Liver (tissue), 9 donors: ENCODE data around the gene SOX5. TPM values are rescaled to one million over a fixed set of nuclear protein-coding genes. Genes with fewer than 3 reads are reported as not detected.

Source experiments
- DNase-seq: peaks from one replicate; pipeline ENCODE4 v3.0.0-alpha.2; 2017; ENCODE audit warnings: low spot score
- H3K27ac ChIP-seq, 2 donors: one replicate each; pipeline ENCODE4 v1.7.0; 2013; ENCODE audit warnings: inconsistent platforms in 2 of 2, low read length in 2 of 2, control low read depth in 1 of 2, low read depth in 1 of 2, mild to moderate bottlenecking in 1 of 2
- H3K27me3 ChIP-seq, 4 donors: one replicate each; pipeline versions ENCODE4 v1.6.1 to v1.7.0; 2013; ENCODE audit warnings: low read length in 3 of 4, inconsistent platforms in 1 of 4, mild to moderate bottlenecking in 1 of 4, moderate library complexity in 1 of 4; ENCODE audit not compliant: control insufficient read depth in 4 of 4, insufficient read depth in 4 of 4
- H3K36me3 ChIP-seq, 4 donors: one replicate each; pipeline versions ENCODE4 v1.6.1 to v1.7.0; 2013; ENCODE audit warnings: low read length in 3 of 4, mild to moderate bottlenecking in 3 of 4, low read depth in 1 of 4, moderate library complexity in 1 of 4; ENCODE audit not compliant: control insufficient read depth in 4 of 4, insufficient read depth in 3 of 4
- H3K4me1 ChIP-seq, 4 donors: one replicate each; pipeline versions ENCODE4 v1.6.1 to v1.7.0; 2013; ENCODE audit warnings: low read length in 3 of 4, mild to moderate bottlenecking in 3 of 4, moderate library complexity in 1 of 4; ENCODE audit not compliant: control insufficient read depth in 4 of 4, insufficient read depth in 4 of 4
- H3K4me3 ChIP-seq, 3 donors: one replicate each; pipeline versions ENCODE4 v1.6.1 to v1.7.0; 2013; ENCODE audit warnings: low read length in 3 of 3, control low read depth in 1 of 3, low read depth in 1 of 3, mild to moderate bottlenecking in 1 of 3
- H3K9ac ChIP-seq, 2 donors: one replicate each; pipeline ENCODE4 v1.7.0; 2013; ENCODE audit warnings: low read length in 2 of 2, mild to moderate bottlenecking in 2 of 2, moderate library complexity in 2 of 2, control low read depth in 1 of 2, low read depth in 1 of 2
- H3K9me3 ChIP-seq, 4 donors: one replicate each; pipeline versions ENCODE4 v1.6.1 to v1.7.0; 2013; ENCODE audit warnings: low read length in 3 of 4; ENCODE audit not compliant: control insufficient read depth in 4 of 4
- CTCF ChIP-seq: fragments of 150-350 bp; IDR thresholded peaks from 2 replicates; pipeline ENCODE4 v1.5.1; 2017; ENCODE audit warnings: improper control_type of control experiment, low read depth, low read length; ENCODE audit not compliant: missing input control
- EGR1 ChIP-seq, 2 donors: IDR thresholded peaks; 2 replicates each; pipeline ENCODE4 v1.6.1; 2016 to 2018; ENCODE audit warnings: antibody characterized with exemption in 2 of 2, low read depth in 2 of 2
- FOXA1 ChIP-seq: IDR thresholded peaks from 2 replicates; pipeline ENCODE4 v1.6.1; 2016; ENCODE audit warnings: antibody characterized with exemption
- FOXA2 ChIP-seq: IDR thresholded peaks from 2 replicates; pipeline ENCODE4 v1.6.1; 2016; ENCODE audit warnings: antibody characterized with exemption
- HNF4A ChIP-seq, 2 donors: conservative IDR thresholded peaks; 2 replicates each; pipeline ENCODE4 v1.6.1; 2016; ENCODE audit warnings: antibody characterized with exemption in 2 of 2, mild to moderate bottlenecking in 2 of 2
- HNF4G ChIP-seq: IDR thresholded peaks from 2 replicates; pipeline ENCODE4 v1.6.1; 2016; ENCODE audit warnings: antibody characterized with exemption
- JUND ChIP-seq, 2 donors: IDR thresholded peaks; 2 replicates each; pipeline ENCODE4 v1.6.1; 2016; ENCODE audit warnings: antibody characterized with exemption in 2 of 2
- NR2F2 ChIP-seq: IDR thresholded peaks from 2 replicates; pipeline ENCODE4 v1.6.1; 2016; ENCODE audit warnings: antibody characterized with exemption
- RAD21 ChIP-seq, 2 donors: IDR thresholded peaks; 2 replicates each; pipeline ENCODE4 v1.6.1; 2016; ENCODE audit warnings: antibody characterized with exemption in 2 of 2, mild to moderate bottlenecking in 2 of 2
- REST ChIP-seq: IDR thresholded peaks from 2 replicates; pipeline ENCODE4 v1.6.1; 2016; ENCODE audit warnings: antibody characterized with exemption, mild to moderate bottlenecking
- RXRA ChIP-seq, 2 donors: IDR thresholded peaks; 2 replicates each; pipeline ENCODE4 v1.6.1; 2017 to 2018; ENCODE audit warnings: antibody characterized with exemption in 2 of 2, mild to moderate bottlenecking in 1 of 2
- SP1 ChIP-seq: IDR thresholded peaks from 2 replicates; pipeline ENCODE4 v1.6.1; 2018; ENCODE audit warnings: antibody characterized with exemption, mild to moderate bottlenecking
- TAF1 ChIP-seq: conservative IDR thresholded peaks from 2 replicates; pipeline ENCODE4 v1.6.1; 2016; ENCODE audit warnings: antibody characterized with exemption, mild to moderate bottlenecking
- YY1 ChIP-seq: IDR thresholded peaks from 2 replicates; pipeline ENCODE4 v1.6.1; 2016; ENCODE audit warnings: antibody characterized with exemption, mild to moderate bottlenecking
- WGBS: extraction: QIAGEN DNeasy Blood & Tissue Kit; methylation state at CpG from one replicate; pipeline ENCODE4 v1.1.7; 2013; 5-methylcytosine and 5-hydroxymethylcytosine counted together
- polyA plus RNA-seq, 2 donors: library from polyadenylated mRNA; stranded (reverse) in 1 of 2; unstranded in 1 of 2; fragments of 200-250 nt in 1 of 2; fragments of >200 nt in 1 of 2; fragmentation: Nextera tagmentation in 1 of 2; extraction: Ambion mirVana in 1 of 2; gene quantifications; one replicate each; pipeline versions ENCODE4 v1.2.1 to v1.2.3, GENCODE V29; 2013 to 2015
- total RNA-seq, 2 donors: library from RNA; depleted of rRNA; stranded (reverse); fragments of >200 nt; gene quantifications; one replicate each; pipeline ENCODE4 v1.2.3, GENCODE V29; 2014
- TF ChIP-seq, protein P1 (sequence below): IDR thresholded peaks from 2 replicates; pipeline ENCODE4 v1.6.1; 2016; ENCODE audit warnings: antibody characterized with exemption
- donor health status: healthy.
- donor health status: healthy.
- donor health status: healthy.
- donor health status: healthy.
- donor health status: healthy.

SOX5 gene
- total and polyA plus RNA-seq, 4 donors, result 2.3 to 42.4 (median 12.3) TPM

DNA sequence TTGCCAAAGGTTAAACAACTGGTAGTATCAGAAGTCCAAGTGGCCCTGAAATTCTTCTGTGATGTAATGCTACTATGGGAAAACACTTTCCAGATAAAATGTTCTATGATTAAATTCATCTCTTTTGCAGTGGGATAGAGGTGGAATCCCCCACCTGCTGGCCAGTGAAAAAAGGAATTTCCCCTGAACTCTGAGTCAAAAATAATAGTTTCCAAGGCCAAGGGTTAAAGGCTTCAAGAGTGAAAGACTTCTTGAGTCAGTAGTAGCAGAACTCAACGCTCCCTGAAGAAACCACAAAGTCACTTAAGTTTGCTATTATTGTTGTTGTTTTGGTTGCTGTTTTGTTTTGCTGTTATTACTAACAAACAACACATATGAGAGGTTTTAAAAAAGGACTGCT is 330.8 kb downstream of the SOX5 start:
- TF ChIP-seq NR2F2, result no peak
- TF ChIP-seq, protein P1, sequence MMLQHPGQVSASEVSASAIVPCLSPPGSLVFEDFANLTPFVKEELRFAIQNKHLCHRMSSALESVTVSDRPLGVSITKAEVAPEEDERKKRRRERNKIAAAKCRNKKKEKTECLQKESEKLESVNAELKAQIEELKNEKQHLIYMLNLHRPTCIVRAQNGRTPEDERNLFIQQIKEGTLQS, result no peak
- no peak for TF ChIP-seq CTCF
- no peak for TF ChIP-seq RAD21 (IDR thresholded peaks at IDR 0.05)
- no peak for TF ChIP-seq FOXA2
- no peak for TF ChIP-seq FOXA1
- TF ChIP-seq TAF1, result no peak
- Histone ChIP-seq H3K9me3 (no peaks in the 10 kb centered on the region), H3K27me3 (no peaks in the 10 kb centered on the region), H3K27ac (no peak overlapping the region), H3K4me3 (no peak overlapping the region), H3K9ac (no peak overlapping the region), H3K4me1 (no peaks in the 10 kb centered on the region), H3K36me3 (peaks cover 0 to 5% (median 0%) of the 10 kb centered on the region in 4 donors)
- no peak for DNase-seq
- 90% methylated on average over 1 of the region's 1 CpG for WGBS

DNA sequence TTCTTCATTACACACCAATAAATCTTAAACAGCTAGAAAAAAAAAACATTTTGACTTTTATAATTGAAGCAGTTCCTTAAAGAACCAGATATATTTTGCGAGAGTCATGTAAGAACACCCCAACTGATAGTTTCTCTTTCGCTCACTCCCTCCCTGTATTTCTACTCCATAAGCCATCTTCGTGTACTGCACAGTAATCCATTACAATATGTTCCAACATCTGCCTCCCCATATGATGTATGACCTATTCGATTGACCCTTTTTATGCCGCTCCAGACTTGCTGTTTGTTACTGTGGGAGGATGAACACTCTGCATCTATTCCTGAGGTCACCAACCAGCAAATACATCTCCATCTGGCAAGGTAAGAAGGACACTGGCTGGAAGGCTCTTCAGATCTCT is 331.7 kb downstream of the SOX5 start:
- Histone ChIP-seq H3K4me3 (no peak overlapping the region), H3K4me1 (no peaks in the 10 kb centered on the region), H3K27me3 (no peaks in the 10 kb centered on the region), H3K27ac (no peak overlapping the region), H3K36me3 (peaks cover 0 to 5% (median 0%) of the 10 kb centered on the region in 4 donors), H3K9me3 (no peaks in the 10 kb centered on the region), H3K9ac (no peak overlapping the region)
- TF ChIP-seq RAD21 (IDR thresholded peaks at IDR 0.05), result no peak
- TF ChIP-seq JUND (IDR thresholded peaks at IDR 0.05), result no peak
- TF ChIP-seq YY1, result no peak
- TF ChIP-seq RXRA (IDR thresholded peaks at IDR 0.05), result no peak
- 92% methylated on average over 5 of the region's 5 CpGs for WGBS
- DNase-seq, result no peak

DNA sequence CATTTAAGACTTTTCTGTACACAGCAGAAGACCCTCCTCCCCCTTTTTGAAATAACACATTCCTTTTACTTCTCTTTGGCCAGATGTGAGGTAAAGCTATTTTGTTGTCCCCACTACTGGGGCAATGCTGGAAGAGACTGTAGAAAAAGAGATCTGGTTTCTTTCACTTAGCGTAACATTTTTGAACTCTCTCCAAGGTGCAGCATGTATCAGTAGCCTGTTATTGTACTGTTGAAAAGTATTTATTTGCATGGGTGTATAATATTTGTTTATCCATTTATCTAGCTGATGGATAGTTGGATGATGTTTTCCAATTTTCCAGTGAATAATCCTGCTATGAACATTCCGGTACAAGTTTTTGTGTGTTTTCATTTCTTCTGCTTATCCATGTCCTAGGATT is 335.2 kb downstream of the SOX5 start:
- no peak for DNase-seq
- TF ChIP-seq TAF1 (no peak), EGR1 (IDR thresholded peaks at IDR 0.05; ENCODE audit: low read depth in 2 of 2) (no peak), YY1 (no peak), HNF4G (no peak)
- H3K4me3 ChIP-seq, result no peak overlapping the region
- no peaks in the 10 kb centered on the region for H3K27me3 ChIP-seq
- no peak overlapping the region for H3K9ac ChIP-seq
- no peaks in the 10 kb centered on the region for H3K4me1 ChIP-seq
- H3K36me3 ChIP-seq, result peaks cover 0 to 5% (median 0%) of the 10 kb centered on the region in 4 donors
- H3K27ac ChIP-seq, result no peak overlapping the region
- no peaks in the 10 kb centered on the region for H3K9me3 ChIP-seq
- WGBS, result 88% methylated on average over 2 of the region's 2 CpGs

- no peaks in the 10 kb centered on the region for H3K27me3 ChIP-seq
- TF ChIP-seq SP1, result no peak
- no peak for TF ChIP-seq EGR1 (IDR thresholded peaks at IDR 0.05; ENCODE audit: low read depth in 2 of 2)
- no peak for TF ChIP-seq HNF4A (conservative IDR thresholded peaks at IDR 0.05)
- TF ChIP-seq FOXA1, result no peak
- no peak for TF ChIP-seq REST
- TF ChIP-seq NR2F2, result no peak
- TF ChIP-seq JUND (IDR thresholded peaks at IDR 0.05), result no peak
- no peak for TF ChIP-seq YY1
- H3K27ac ChIP-seq, result no peak overlapping the region
- 72% methylated on average over 4 of the region's 4 CpGs for whole genome bisulfite sequencing
- DNase-seq, result no peak
- H3K36me3 ChIP-seq, result peaks cover 0 to 5% (median 0%) of the 10 kb centered on the region in 4 donors
- no peak overlapping the region for H3K4me3 ChIP-seq
- no peaks in the 10 kb centered on the region for H3K4me1 ChIP-seq
- H3K9me3 ChIP-seq, result no peaks in the 10 kb centered on the region
- H3K9ac ChIP-seq, result no peak overlapping the region
Observed at GRCh38 chr12:23611320-23611719, 338.1 kb downstream of the SOX5 start.
